GM19328 (cell line): Measurements from ENCODE around the gene SLC34A1.
"Not testable (repeated sequence)": the region's sequence is repeated elsewhere in the genome, so short reads cannot be mapped to it uniquely, and the experiment has no call there.

Experiments
- ATAC-seq: cut with Tn5 transposase; IDR thresholded peaks from one replicate; pipeline ENCODE4 v1.9.1; 2021; ENCODE audit warnings: mild to moderate bottlenecking, moderate library complexity; ENCODE audit not compliant: unreplicated experiment

Gene SLC34A1, protein sequence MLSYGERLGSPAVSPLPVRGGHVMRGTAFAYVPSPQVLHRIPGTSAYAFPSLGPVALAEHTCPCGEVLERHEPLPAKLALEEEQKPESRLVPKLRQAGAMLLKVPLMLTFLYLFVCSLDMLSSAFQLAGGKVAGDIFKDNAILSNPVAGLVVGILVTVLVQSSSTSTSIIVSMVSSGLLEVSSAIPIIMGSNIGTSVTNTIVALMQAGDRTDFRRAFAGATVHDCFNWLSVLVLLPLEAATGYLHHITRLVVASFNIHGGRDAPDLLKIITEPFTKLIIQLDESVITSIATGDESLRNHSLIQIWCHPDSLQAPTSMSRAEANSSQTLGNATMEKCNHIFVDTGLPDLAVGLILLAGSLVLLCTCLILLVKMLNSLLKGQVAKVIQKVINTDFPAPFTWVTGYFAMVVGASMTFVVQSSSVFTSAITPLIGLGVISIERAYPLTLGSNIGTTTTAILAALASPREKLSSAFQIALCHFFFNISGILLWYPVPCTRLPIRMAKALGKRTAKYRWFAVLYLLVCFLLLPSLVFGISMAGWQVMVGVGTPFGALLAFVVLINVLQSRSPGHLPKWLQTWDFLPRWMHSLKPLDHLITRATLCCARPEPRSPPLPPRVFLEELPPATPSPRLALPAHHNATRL

GRCh38 chr5:177384134-177384533, at the start of gene SLC34A1:
Gene SLC34A1 (plus strand): TSS chr5:177384434. CDS start chr5:177385742, 1,308 bp downstream.
- no peak for ATAC-seq

DNA sequence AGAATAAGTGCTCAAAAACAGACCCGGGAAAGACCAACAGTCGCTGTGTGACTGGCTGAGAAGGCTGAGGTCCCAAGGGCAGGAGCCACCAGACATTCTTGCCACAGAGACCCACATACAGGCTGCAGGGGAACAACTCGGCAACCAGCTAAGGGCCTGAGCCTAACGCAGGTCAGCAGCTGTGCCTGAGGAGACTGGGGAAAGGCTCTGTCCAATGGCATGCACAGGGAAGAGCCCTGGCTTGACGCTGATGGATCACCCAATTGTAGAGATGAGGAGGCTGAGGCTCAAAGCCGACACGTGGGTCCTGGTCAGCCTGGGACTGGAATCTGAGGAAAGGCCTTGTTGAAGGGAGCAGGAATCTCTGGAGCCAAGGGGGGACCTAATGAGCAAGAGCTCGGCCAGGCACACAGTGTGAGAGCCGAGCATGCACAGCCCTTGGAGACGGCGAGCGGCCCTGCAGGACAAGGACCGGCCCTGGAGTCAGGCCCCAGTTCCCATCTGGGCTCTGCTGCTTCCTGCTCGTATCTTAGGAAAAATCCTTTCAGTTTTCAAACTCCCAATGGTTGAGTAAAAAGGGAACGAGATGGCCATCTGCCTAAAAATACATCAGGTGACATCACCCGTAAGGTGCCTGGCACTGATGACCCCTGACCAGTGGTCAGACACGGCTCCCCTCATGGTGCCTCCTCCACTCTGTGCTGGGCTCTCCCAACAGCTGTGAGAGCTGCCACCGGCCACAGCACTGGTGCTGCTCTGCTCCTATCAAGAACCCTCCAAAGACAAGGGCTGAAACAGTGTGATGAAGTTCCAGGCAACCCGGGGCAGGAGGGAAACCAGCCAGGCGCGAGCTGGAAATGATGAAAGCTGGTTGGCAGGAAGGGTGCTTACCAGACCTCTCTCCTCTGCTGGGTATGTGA, 49.2 kb upstream of the SLC34A1 start:
- ATAC-seq, result no peak

DNA sequence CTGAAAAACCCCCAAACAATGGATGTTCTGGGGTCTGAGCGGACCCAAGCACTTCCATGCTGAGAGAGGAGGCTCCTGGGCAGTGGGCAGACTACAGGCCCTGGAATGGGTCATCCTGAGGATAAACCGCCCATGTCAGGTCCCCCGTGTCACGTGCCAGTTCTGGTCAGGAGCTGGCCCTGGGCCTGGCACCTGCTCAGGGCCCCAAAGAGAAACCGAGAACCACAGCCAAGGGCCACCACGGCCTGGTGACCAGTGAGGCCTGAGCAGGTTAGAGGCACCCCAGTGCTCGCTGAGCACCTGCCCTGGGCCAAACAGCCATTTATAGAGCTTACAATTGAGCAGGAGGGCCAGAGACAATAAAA, 48.6 kb upstream of the SLC34A1 start:
- no peak for ATAC-seq

DNA sequence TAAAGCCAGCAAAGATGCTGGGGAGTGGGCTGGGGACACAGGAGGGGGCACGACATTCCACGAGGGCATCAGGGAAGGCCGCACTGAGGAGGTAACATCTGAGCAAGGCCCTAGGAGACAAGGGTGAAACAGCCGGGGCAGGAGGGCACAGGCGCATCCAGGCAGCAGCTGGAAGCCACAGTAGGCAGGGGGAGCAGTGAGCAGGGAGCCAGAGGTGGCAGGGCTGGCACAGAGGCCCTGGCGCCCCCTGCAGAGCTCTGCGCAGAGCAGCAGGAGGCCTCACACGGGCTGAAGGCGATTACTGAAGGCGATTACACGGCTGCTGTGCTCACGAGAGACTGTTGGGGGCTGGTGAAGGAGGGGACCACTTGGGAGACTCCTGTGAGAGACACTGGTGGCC, 48.1 kb upstream of the SLC34A1 start:
- no peak for ATAC-seq

DNA sequence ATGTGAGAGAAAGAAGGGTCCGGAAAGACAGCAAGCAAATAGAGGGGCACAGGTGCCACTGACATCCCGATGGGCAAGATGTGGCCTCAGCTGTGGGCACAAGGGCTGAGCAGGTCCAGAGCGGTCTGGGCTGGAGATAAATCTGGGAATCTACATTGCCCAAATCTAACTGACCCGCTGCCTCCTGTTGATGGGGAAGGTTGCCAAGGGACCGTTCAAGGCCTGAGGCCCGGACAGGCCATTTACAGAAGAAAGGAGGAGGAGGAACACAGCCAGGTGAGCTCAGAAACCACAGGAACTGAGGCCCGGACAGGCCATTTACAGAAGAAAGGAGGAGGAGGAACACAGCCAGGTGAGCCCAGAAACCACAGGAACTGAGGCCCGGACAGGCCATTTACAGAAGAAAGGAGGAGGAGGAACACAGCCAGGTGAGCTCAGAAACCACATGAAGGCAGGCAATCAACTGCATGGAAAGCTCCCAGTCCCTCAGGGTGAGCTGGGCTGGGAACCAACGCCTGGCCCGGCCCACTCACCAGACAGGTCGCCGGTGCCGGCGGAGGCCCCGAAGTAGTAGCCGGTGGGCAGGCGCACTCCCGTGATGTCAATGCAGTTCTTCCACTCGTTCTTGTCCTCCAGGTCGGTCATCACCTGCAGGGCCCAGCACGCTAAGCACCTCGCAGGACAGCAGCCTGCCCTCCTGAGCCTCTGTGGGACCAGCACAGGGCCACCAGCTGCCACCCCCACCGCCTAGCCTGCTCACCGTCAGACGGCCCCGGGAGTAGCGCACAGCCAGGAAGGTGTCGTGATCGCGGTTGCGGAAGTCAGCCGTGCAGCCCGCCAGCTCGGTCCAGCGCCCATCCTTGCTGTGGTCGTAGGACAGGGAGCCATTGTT, 47.4 kb upstream of the SLC34A1 start:
- no peak for ATAC-seq

DNA sequence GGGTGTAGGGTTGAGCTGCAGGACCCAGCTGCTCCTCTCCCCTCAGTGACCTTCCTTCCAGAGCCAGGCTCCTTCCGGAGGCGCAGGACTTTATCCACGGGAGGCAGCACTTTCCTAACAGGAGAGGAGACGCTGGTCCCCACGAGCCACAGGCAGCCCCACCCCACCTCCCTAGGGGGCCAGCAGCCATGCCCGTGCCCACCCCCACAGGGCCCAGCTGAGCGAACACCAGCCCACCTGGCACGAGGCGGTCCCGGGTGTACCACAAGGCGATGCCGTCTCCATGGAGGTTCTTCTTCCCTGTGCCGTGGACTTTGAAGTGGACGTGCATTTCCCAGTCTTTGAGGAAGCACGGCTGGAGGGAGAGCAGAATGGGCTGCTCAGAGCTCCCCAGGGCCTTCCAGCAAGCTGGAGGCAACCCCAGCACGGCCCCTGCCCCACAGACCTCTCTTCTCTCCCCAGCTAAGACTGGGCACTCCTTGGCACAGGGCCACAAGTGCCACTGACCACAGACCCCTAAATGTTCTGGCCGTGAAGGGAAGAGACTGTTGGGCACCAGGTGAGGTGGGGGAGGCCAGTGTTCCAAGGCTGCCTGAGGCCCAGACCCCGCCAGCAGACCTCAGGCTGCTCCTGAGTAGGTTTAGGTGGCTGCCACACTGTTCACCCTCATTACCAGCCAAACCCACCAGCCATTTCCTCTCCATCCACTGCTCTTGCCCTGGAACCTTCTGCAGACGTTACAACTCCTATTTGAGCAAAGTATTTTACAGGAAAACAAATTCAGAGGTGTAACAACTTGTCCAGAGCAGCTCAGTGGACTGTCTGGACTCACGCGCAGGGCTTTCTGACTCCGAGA, 45.8 kb upstream of the SLC34A1 start:
- ATAC-seq, result no peak

GRCh38 chr5:177339107-177339638, 45.1 kb upstream of the SLC34A1 start:
- ATAC-seq, result no peak

DNA sequence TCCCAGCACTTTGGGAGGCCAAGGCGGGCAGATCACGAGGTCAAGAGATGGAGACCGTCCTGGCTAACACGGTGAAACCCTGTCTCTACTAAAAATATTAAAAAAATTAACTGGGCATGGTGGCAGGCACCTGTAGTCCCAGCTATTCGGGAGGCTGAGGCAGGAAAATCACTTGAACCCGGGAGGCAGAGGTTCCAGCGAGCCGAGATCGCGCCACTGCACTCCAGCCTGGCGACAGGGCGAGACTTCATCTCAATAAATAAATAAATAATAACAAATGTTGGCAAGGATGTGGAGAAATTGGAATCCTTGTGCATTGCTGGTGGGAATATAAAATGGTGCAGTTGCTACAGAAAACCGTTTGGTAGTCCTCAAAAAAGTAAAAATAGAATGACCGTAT, 41.2 kb upstream of the SLC34A1 start:
- ATAC-seq, result not testable (repeated sequence)

GRCh38 chr5:177343777-177344176, 40.5 kb upstream of the SLC34A1 start:
- no peak for ATAC-seq

GRCh38 chr5:177344891-177345290, 39.3 kb upstream of the SLC34A1 start:
- no peak for ATAC-seq

- ATAC-seq, result no peak
These were observed 37.4 kb upstream of the SLC34A1 start for GRCh38 chr5:177346820-177347219.

DNA sequence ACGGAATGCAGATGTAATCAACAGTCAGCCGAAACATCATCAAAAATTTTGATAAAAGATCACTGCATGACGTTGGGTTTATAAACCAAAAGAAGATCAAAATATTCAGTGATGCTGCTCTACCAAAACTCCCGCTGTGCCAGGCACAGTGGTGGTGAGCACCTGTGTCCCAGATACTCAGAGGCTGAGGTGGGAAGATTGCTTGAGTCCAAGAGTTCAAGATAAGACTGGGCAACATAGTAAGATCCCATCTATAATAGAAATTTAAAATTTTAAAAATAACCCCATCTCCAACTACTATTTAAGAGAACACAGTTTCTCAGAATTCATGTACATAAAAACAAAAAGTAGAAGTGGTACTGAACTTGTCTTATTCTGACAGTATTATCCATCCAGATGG, 36.5 kb upstream of the SLC34A1 start:
- no peak for ATAC-seq

- no peak for ATAC-seq
These were observed 34.9 kb upstream of the SLC34A1 start for GRCh38 chr5:177349362-177349647.

GRCh38 chr5:177349762-177350161, 34.5 kb upstream of the SLC34A1 start:
- no peak for ATAC-seq

DNA sequence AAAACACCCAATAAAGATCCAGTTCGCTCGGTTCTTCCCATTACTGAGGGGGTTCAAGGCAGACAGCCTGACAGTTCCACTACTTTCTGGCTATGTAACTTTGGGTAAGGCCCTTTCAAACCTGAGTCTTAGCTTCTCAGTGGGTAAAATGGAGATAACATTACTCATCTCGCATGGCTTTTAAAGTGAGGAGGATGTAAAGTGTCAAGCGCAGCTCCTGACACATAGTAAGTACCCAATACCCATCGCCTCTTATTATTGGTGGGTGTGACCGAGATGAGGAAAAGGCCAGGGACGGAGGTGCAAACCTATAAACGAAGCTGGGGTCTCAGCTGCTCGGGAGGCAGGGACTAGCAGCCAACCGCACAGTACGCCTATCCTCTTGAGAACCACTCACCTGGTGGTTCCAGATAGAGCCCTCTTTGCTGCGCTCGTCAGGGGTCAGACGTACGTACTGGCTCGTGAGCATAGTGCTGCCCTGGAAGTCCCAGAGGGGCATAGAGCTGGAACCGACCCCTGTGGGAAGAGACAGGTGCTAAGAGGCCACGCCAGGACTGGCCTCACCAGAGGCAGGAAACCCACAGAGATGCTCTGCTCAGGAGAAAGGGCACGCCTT, 33.4 kb upstream of the SLC34A1 start:
- no peak for ATAC-seq

DNA sequence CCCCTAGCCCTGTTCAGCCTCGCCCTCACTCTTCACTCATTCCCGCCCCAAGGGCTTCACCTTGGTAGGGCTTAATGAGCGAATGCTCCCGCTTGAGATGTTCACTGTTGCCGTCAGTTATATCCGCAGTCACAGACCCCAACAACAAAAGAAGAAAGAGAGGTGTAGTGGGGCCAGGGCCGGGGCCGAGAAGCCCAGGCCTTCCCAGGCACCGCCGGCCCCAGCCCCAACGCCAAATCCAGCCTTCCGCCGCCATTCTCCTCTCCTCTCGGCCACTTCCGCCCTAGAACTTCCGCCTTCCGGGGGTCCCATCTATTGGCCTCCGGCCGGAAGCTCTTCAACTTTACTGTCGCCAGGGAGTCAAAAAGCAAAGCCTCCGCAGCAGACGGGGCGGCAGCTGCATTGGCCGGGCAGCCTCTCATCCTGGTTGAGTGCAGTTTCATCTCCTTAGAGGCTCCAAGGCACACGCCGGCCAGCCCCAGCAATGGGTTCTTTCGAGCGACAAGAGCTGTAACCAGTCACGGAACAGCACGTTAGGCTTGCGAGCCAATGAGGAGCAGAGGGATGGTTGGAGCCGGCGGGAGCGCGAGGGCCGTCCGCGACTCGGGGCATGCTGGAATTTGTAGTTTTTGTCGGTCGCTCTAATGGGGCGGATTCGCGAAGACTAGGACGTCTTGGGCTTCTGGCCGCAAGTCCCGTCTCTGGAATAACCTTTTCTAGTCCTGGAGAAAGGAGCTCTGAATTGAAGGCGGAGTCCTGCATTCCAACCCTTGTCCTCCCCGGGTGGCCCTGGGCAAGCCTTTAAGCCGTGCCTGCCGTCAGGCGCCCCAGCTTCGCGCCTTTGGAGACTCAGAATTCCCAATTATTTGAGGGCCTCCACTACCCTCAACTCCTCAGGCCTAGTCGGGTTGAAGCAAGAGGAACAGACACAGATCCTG, 32.6 kb upstream of the SLC34A1 start, which contains the start of gene LMAN2:
TSS of gene LMAN2 (minus strand) at position 277 of the 938 bp plus-strand sequence. CDS start at position 256, 21 bp downstream.
- ATAC-seq, result peak; percentile 87

GRCh38 chr5:177353093-177353492, 31.1 kb upstream of the SLC34A1 start:
- no peak for ATAC-seq

DNA sequence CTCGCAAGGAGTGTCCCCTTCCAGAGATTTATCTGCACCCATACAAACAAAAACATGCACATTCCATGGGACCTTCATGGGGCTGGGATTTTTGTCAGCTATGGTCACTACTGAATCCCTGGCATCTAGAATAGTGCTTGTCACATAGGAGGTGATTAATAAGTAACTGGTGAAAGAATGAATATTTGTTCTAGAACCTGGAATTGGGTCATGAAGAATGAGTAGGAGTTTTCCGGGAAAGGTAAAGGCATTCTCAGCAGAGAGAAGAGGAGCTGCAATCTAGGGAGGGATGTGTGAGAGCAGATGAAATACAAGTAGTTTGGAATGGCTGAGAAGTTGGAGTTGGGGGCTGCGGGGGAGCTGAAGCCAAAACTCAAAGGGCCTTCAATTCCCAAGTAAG, 30.0 kb upstream of the SLC34A1 start:
- no peak for ATAC-seq
